ENCODE results near the gene IPCEF1. TPM values are rescaled to one million over a fixed set of nuclear protein-coding genes. Genes with fewer than 3 reads are reported as not detected.

Gene IPCEF1
- total and polyA plus RNA-seq, 2 experiments from 2014 or later = 0.80 TPM; not detected in 1

GRCh38 chr6:154277629-154278017 lies 79.0 kb downstream of the IPCEF1 start:
- Histone ChIP-seq H3K27ac (no peak overlapping the region), H3K4me3 (no peak overlapping the region), H3K36me3 (replicated peaks; ENCODE audit: insufficient read depth, low read depth) (no peaks in the 10 kb centered on the region), H3K9me3 (ENCODE audit: low read depth) (no peaks in the 10 kb centered on the region), H3K4me2 (no peak overlapping the region), H2AFZ (no peak overlapping the region), H3K4me1 (ENCODE audit: insufficient read depth) (no peaks in the 10 kb centered on the region), H3K27me3 (no peaks in the 10 kb centered on the region), H3K79me2 (no peaks in the 10 kb centered on the region), H3K9me2 (replicated peaks; ENCODE audit: insufficient read depth) (no peaks in the 10 kb centered on the region), H4K20me1 (ENCODE audit: insufficient read depth, poor library complexity, severe bottlenecking) (no peaks in the 10 kb centered on the region)
- 71% methylated on average over 7 of the region's 7 CpGs for WGBS (ENCODE audit: low lambda C conversion rate, missing lambda C conversion rate)
- DNase-seq (ENCODE audit: low spot score) = no peak
- TF ChIP-seq EZH2phosphoT487 (IDR thresholded peaks at IDR 0.05; ENCODE audit: low read depth, severe bottlenecking, unreplicated experiment) = no peak
- TF ChIP-seq EZH2 (IDR thresholded peaks at IDR 0.05; ENCODE audit: borderline replicate concordance) = no peak
- no peak for TF ChIP-seq CTCF (IDR thresholded peaks at IDR 0.05; ENCODE audit: poor library complexity)

GRCh38 chr6:154276810-154277628 lies 79.6 kb downstream of the IPCEF1 start:
- no peaks in the 10 kb centered on the region for H3K79me2 ChIP-seq
- TF ChIP-seq CTCF (IDR thresholded peaks at IDR 0.05; ENCODE audit: poor library complexity) = peak; percentile 65
- no peak for TF ChIP-seq EZH2 (IDR thresholded peaks at IDR 0.05; ENCODE audit: borderline replicate concordance)
- H2AFZ ChIP-seq = no peak overlapping the region
- no peaks in the 10 kb centered on the region for H3K4me1 ChIP-seq (ENCODE audit: insufficient read depth)
- H3K9me2 ChIP-seq (replicated peaks; ENCODE audit: insufficient read depth) = no peaks in the 10 kb centered on the region
- H3K4me3 ChIP-seq = no peak overlapping the region
- WGBS (ENCODE audit: low lambda C conversion rate, missing lambda C conversion rate) = 56% methylated on average over 11 of the region's 11 CpGs
- no peak overlapping the region for H3K27ac ChIP-seq
- no peaks in the 10 kb centered on the region for H4K20me1 ChIP-seq (ENCODE audit: insufficient read depth, poor library complexity, severe bottlenecking)
- DNase-seq (ENCODE audit: low spot score) = peak; percentile 56
- no peaks in the 10 kb centered on the region for H3K36me3 ChIP-seq (replicated peaks; ENCODE audit: insufficient read depth, low read depth)
- H3K4me2 ChIP-seq = no peak overlapping the region
- H3K27me3 ChIP-seq = no peaks in the 10 kb centered on the region
- H3K9me3 ChIP-seq (ENCODE audit: low read depth) = no peaks in the 10 kb centered on the region

- Histone ChIP-seq H3K79me2 (no peaks in the 10 kb centered on the region), H3K4me3 (no peak overlapping the region), H3K9me3 (ENCODE audit: low read depth) (no peaks in the 10 kb centered on the region), H4K20me1 (ENCODE audit: insufficient read depth, poor library complexity, severe bottlenecking) (no peaks in the 10 kb centered on the region), H3K9me2 (replicated peaks; ENCODE audit: insufficient read depth) (no peaks in the 10 kb centered on the region), H3K36me3 (replicated peaks; ENCODE audit: insufficient read depth, low read depth) (no peaks in the 10 kb centered on the region), H3K4me1 (ENCODE audit: insufficient read depth) (no peaks in the 10 kb centered on the region), H3K27ac (no peak overlapping the region), H3K4me2 (no peak overlapping the region), H3K27me3 (no peaks in the 10 kb centered on the region), H2AFZ (no peak overlapping the region)
- whole genome bisulfite sequencing (ENCODE audit: low lambda C conversion rate, missing lambda C conversion rate) = 98% methylated on average over 2 of the region's 2 CpGs
- TF ChIP-seq EZH2phosphoT487 (IDR thresholded peaks at IDR 0.05; ENCODE audit: low read depth, severe bottlenecking, unreplicated experiment) (no peak), EZH2 (IDR thresholded peaks at IDR 0.05; ENCODE audit: borderline replicate concordance) (no peak), CTCF (IDR thresholded peaks at IDR 0.05; ENCODE audit: poor library complexity) (no peak)
- no peak for DNase-seq (ENCODE audit: low spot score)
These were observed 82.4 kb downstream of the IPCEF1 start for GRCh38 chr6:154274168-154274567.
